Body of pancreas (tissue), 4 donors: ENCODE results near the gene MGAT5. TPM values are rescaled to one million over a fixed set of nuclear protein-coding genes. Genes with fewer than 3 reads are reported as not detected.

ENCODE experiments used
- ATAC-seq: fragments of 150-250 bp; one replicate; pipeline ENCODE4 v1.9.1; 2016
- DNase-seq, 4 donors: peaks; one replicate each; pipeline ENCODE4 v3.0.0-alpha.2; 2019
- H3K27ac ChIP-seq, 4 donors: fragments of 200-600 bp; sonication (generic); 1 replicate in 3 of 4; 2 replicates in 1 of 4; pipeline versions ENCODE4 v1.5.1 to v1.6.1; 2016 to 2019; ENCODE audit warnings: mild to moderate bottlenecking in 1 of 4, mixed read lengths in 1 of 4, moderate library complexity in 1 of 4
- H3K27me3 ChIP-seq, 2 donors: fragments of 200-600 bp; sonication (generic); one replicate each; pipeline ENCODE4 v1.6.0; 2016; ENCODE audit warnings: mild to moderate bottlenecking in 1 of 2
- H3K36me3 ChIP-seq, 2 donors: fragments of 200-600 bp; sonication (generic); replicated peaks in 1 of 2; 2 replicates each; pipeline ENCODE4 v1.5.1; 2016; ENCODE audit warnings: low read depth in 2 of 2; ENCODE audit not compliant: insufficient read depth in 1 of 2
- H3K4me1 ChIP-seq: fragments of 200-600 bp; sonication (generic); one replicate; pipeline ENCODE4 v1.6.0; 2016
- H3K4me3 ChIP-seq, 2 donors: fragments of 200-600 bp; sonication (generic); 1 replicate in 1 of 2; 2 replicates in 1 of 2; pipeline ENCODE4 v1.5.1; 2016 to 2019
- H3K9me3 ChIP-seq, 3 donors: fragments of 200-600 bp; sonication (generic); 1 replicate in 2 of 3; 2 replicates in 1 of 3; pipeline ENCODE4 v1.5.1; 2016
- CTCF ChIP-seq, 7 experiments: fragments of 450-650 bp in 4 of 7; fragments of 200-600 bp in 3 of 7; sonication (generic) in 3 of 7; IDR thresholded peaks; one replicate each; pipeline ENCODE4 v1.5.1; 2016 to 2019; ENCODE audit warnings: antibody characterized with exemption in 7 of 7
- POLR2A ChIP-seq, 3 donors: fragments of 450-650 bp; IDR thresholded peaks; one replicate each; pipeline ENCODE4 v1.6.1; 2016; ENCODE audit warnings: antibody characterized with exemption in 3 of 3, mild to moderate bottlenecking in 2 of 3
- WGBS, 2 donors: methylation state at CpG; one replicate each; pipeline ENCODE4 v1.1.5; 2017; 5-methylcytosine and 5-hydroxymethylcytosine counted together
- intact Hi-C: fragments of 100-400 bp; cut with DNase I; formaldehyde crosslinking; loops from one replicate; pipeline ENCODE4 v1.15.1; 2023
- total RNA-seq, 2 donors: library from RNA; depleted of rRNA; stranded (reverse); fragments of >200 nt; gene quantifications; one replicate each; pipeline ENCODE4 v1.1.0, GENCODE V29; 2016

Gene MGAT5
- total RNA-seq, 2 donors from 2014 or later = 15.8 to 16.3 TPM

- intact Hi-C loops = no loop called here
- no peak for ATAC-seq
These were observed 19.5 kb downstream of the MGAT5 start for GRCh38 chr2:134273256-134273983.

GRCh38 chr2:134274121-134274520 lies 20.2 kb downstream of the MGAT5 start:
- no peaks in the 10 kb centered on the region for H3K27me3 ChIP-seq
- no peak overlapping the region for H3K27ac ChIP-seq
- no peak for DNase-seq
- peaks cover 16% of the 10 kb centered on the region for H3K4me1 ChIP-seq
- ATAC-seq = no peak
- no peak for TF ChIP-seq CTCF (IDR thresholded peaks at IDR 0.05)
- no peaks in the 10 kb centered on the region for H3K9me3 ChIP-seq
- intact Hi-C loops = no loop called here
- peaks cover 0 to 2% of the 10 kb centered on the region in 2 donors for H3K36me3 ChIP-seq
- 96 to 97% methylated on average over 3 of the region's 3 CpGs for WGBS, 2 donors
- H3K4me3 ChIP-seq = no peak overlapping the region

More at GRCh38 chr2:134273256-134273983, 19.5 kb downstream of the MGAT5 start:
- WGBS, 2 donors = 88 to 91% methylated on average over 4 of the region's 4 CpGs
- no peak for DNase-seq
- Histone ChIP-seq H3K4me3 (no peak overlapping the region), H3K36me3 (peaks cover 0 to 2% of the 10 kb centered on the region in 2 donors), H3K4me1 (peaks cover 9% of the 10 kb centered on the region), H3K27ac (no peak overlapping the region), H3K9me3 (no peaks in the 10 kb centered on the region), H3K27me3 (no peaks in the 10 kb centered on the region)
- no peak for TF ChIP-seq CTCF (IDR thresholded peaks at IDR 0.05)
- no peak for TF ChIP-seq POLR2A (IDR thresholded peaks at IDR 0.05)

- no peak for ATAC-seq
These were observed 21.4 kb downstream of the MGAT5 start for GRCh38 chr2:134275058-134275862.

GRCh38 chr2:134276381-134277172 lies 22.7 kb downstream of the MGAT5 start:
- Histone ChIP-seq H3K36me3 (peaks cover 0 to 2% of the 10 kb centered on the region in 2 donors), H3K9me3 (no peaks in the 10 kb centered on the region), H3K4me3 (no peak overlapping the region), H3K27ac (no peak overlapping the region), H3K27me3 (no peaks in the 10 kb centered on the region), H3K4me1 (peaks cover 16% of the 10 kb centered on the region)
- intact Hi-C loops = no loop called here
- ATAC-seq (no peak), DNase-seq (no peak)
- no peak for TF ChIP-seq CTCF (IDR thresholded peaks at IDR 0.05)
- TF ChIP-seq POLR2A (IDR thresholded peaks at IDR 0.05) = no peak
- WGBS, 2 donors = 95 to 96% methylated on average over 6 of the region's 6 CpGs

More at GRCh38 chr2:134275058-134275862, 21.4 kb downstream of the MGAT5 start:
- intact Hi-C loops = no loop called here
- Histone ChIP-seq H3K9me3 (no peaks in the 10 kb centered on the region), H3K36me3 (peaks cover 0 to 2% of the 10 kb centered on the region in 2 donors), H3K4me3 (no peak overlapping the region), H3K4me1 (peaks cover 16% of the 10 kb centered on the region), H3K27me3 (no peaks in the 10 kb centered on the region), H3K27ac (no peak overlapping the region)
- 82 to 93% methylated on average over 7 of the region's 7 CpGs for WGBS, 2 donors
- DNase-seq = no peak
- TF ChIP-seq POLR2A (IDR thresholded peaks at IDR 0.05) = no peak
- no peak for TF ChIP-seq CTCF (IDR thresholded peaks at IDR 0.05)
